GM12878 (cell line): ENCODE data around the gene OR5M10. TPM values are rescaled to one million over a fixed set of nuclear protein-coding genes. Genes with fewer than 3 reads are reported as not detected.

ENCODE experiments used
- BCLAF1 ChIP-seq: fragments of 450-650 bp; IDR thresholded peaks from 2 replicates; pipeline ENCODE4 v1.6.1; 2017; ENCODE audit warnings: antibody characterized with exemption, mild to moderate bottlenecking, moderate library complexity
- FOXK2 ChIP-seq: fragments of 450-650 bp; IDR thresholded peaks from 2 replicates; pipeline ENCODE4 v1.6.1; 2017; ENCODE audit warnings: mild to moderate bottlenecking, moderate library complexity
- ZNF592 ChIP-seq: fragments of 450-650 bp; IDR thresholded peaks from 2 replicates; pipeline ENCODE4 v1.6.1; 2017; ENCODE audit warnings: mild to moderate bottlenecking, moderate library complexity
- polyA plus RNA-seq, 11 experiments: library from polyadenylated mRNA; depleted of rRNA in 4 of 11; unstranded in 6 of 11; stranded (reverse) in 5 of 11; fragments of >200 nt; fragmentation: Nextera tagmentation in 4 of 11; fragmentation: Illumina TruSeq in 1 of 11; extraction: Ambion mirVana in 4 of 11; extraction: Trizol in 1 of 11; gene quantifications; 1 replicate in 1 of 11; 2 replicates in 10 of 11; pipeline versions ENCODE4 v1.2.1 to v1.2.3, GENCODE V29; 2011 to 2016; ENCODE audit warnings: inconsistent platforms in 2 of 11, missing spikeins in 2 of 11, low read depth in 1 of 11
- total RNA-seq, 4 experiments: library from RNA; depleted of rRNA in 3 of 4; stranded (reverse); fragments of >200 nt in 3 of 4; fragmentation: Illumina TruSeq in 1 of 4; extraction: Trizol in 1 of 4; gene quantifications; 2 replicates each; pipeline versions ENCODE4 v1.2.1 to v1.2.3, GENCODE V29; 2013 to 2021
- TF ChIP-seq, protein P1 (sequence below): IDR thresholded peaks from 2 replicates; pipeline ENCODE4 v1.6.1; 2011; ENCODE audit warnings: borderline replicate concordance, low read depth, mild to moderate bottlenecking, moderate library complexity, mixed read lengths, low read length; ENCODE audit not compliant: insufficient read depth; ENCODE audit errors: extremely low read length

The OR5M10 gene
- total and polyA plus RNA-seq, 10 of the 15 experiments (the other 5 are each of a cell fraction or from before 2014, with no cell fraction given) = not detected

DNA sequence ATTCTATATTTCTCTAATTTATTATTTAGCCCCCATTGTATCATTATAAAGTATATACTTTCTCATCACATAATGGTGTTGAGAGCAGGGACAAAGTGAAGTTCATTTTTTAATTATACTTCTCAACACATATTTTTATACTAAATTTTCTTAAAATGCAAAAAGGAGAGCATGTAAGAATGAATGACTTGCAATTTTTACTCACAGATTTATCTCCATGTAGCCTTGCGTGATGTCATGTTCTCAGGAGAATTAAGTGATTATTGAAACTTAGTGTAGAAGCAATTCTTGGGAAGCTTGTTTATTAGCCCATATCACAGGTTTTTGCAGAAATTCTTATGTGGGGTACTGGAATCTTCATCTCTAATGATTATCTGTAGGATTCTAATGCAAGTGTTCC lies 33.8 kb downstream of the OR5M10 start (continued):
- TF ChIP-seq, protein P1, sequence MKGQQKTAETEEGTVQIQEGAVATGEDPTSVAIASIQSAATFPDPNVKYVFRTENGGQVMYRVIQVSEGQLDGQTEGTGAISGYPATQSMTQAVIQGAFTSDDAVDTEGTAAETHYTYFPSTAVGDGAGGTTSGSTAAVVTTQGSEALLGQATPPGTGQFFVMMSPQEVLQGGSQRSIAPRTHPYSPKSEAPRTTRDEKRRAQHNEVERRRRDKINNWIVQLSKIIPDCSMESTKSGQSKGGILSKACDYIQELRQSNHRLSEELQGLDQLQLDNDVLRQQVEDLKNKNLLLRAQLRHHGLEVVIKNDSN = no peak
- TF ChIP-seq FOXK2 = no peak
- no peak for TF ChIP-seq ZNF592
- TF ChIP-seq BCLAF1 = no peak
